WTC11 (cell line): ENCODE results near the gene LRRC8D. TPM values are rescaled to one million over a fixed set of nuclear protein-coding genes. Genes with fewer than 3 reads are reported as not detected.
A peak's percentile ranks its signal among the peaks of the same experiment; 100 is the strongest.

Source experiments
- ATAC-seq: fragments of 200-7000 bp; cut with Tn5 transposase; 2 replicates; pipeline ENCODE4 v1.10.0; 2021; ENCODE audit warnings: mild to moderate bottlenecking, moderate library complexity
- CTCF ChIA-PET: fragments of 300-600 bp; sonication (Branson Sonifier 250); formaldehyde crosslinking; loops from one replicate; lab custom pipeline; 2021; ENCODE audit warnings: antibody characterized with exemption; lab: Charles Lee
- POLR2A ChIA-PET: fragments of 350-600 bp; sonication (Branson Sonifier 250); formaldehyde crosslinking; loops from one replicate; lab custom pipeline; 2021; ENCODE audit warnings: antibody characterized with exemption; lab: Charles Lee
- DNase-seq: peaks from one replicate; pipeline ENCODE4 v3.0.0; 2021; ENCODE audit warnings: low spot score
- H3K27ac Mint-ChIP-seq: 2 replicates; pipeline ENCODE4 v1.8.0; 2021; ENCODE audit warnings: mixed read lengths
- H3K27me3 Mint-ChIP-seq: 2 replicates; pipeline ENCODE4 v1.8.0; 2021; ENCODE audit warnings: low read depth, mild to moderate bottlenecking, moderate library complexity, mixed read lengths
- H3K36me3 Mint-ChIP-seq: 2 replicates; pipeline ENCODE4 v1.8.0; 2021; ENCODE audit warnings: mixed read lengths
- H3K4me1 Mint-ChIP-seq: 2 replicates; pipeline ENCODE4 v1.8.0; 2022; ENCODE audit warnings: mixed read lengths
- H3K4me3 Mint-ChIP-seq: 2 replicates; pipeline ENCODE4 v1.8.0; 2021; ENCODE audit warnings: mild to moderate bottlenecking, moderate library complexity, mixed read lengths
- H3K9me3 Mint-ChIP-seq: 2 replicates; pipeline ENCODE4 v1.8.0; 2021; ENCODE audit warnings: mixed read lengths
- AFF4 ChIP-seq: sonication (generic); formaldehyde crosslinking; IDR thresholded peaks from 2 replicates; pipeline ENCODE4 v1.8.1; 2023; ENCODE audit warnings: mild to moderate bottlenecking, missing genetic modification reagents, borderline replicate concordance
- ATF1 ChIP-seq: sonication (generic); formaldehyde crosslinking; IDR thresholded peaks from 2 replicates; pipeline ENCODE4 v1.8.1; 2023; ENCODE audit warnings: mild to moderate bottlenecking, moderate library complexity, missing genetic modification reagents
- FOXK1 ChIP-seq: sonication (generic); formaldehyde crosslinking; IDR thresholded peaks from 2 replicates; pipeline ENCODE4 v1.8.0; 2022; ENCODE audit warnings: mild to moderate bottlenecking, moderate library complexity, missing genetic modification reagents
- FOXP1 ChIP-seq: sonication (generic); formaldehyde crosslinking; IDR thresholded peaks from 2 replicates; pipeline ENCODE4 v1.8.0; 2022; ENCODE audit warnings: missing genetic modification reagents, mild to moderate bottlenecking, moderate library complexity, borderline replicate concordance
- GABPB1 ChIP-seq: sonication (generic); formaldehyde crosslinking; IDR thresholded peaks from 2 replicates; pipeline ENCODE4 v1.8.1; 2023; ENCODE audit warnings: mild to moderate bottlenecking, missing genetic modification reagents
- HMGXB4 ChIP-seq: sonication (generic); formaldehyde crosslinking; IDR thresholded peaks from 2 replicates; pipeline ENCODE4 v1.8.1; 2023; ENCODE audit warnings: mild to moderate bottlenecking, moderate library complexity, missing genetic modification reagents
- MLX ChIP-seq: sonication (generic); formaldehyde crosslinking; IDR thresholded peaks from 2 replicates; pipeline ENCODE4 v1.8.1; 2023; ENCODE audit warnings: mild to moderate bottlenecking, missing genetic modification reagents, moderate library complexity
- MXD4 ChIP-seq: fragments of 250-450 bp; sonication (Bioruptor Pico); IDR thresholded peaks from 2 replicates; pipeline ENCODE4 v1.8.0; 2021; ENCODE audit warnings: mild to moderate bottlenecking, moderate library complexity, borderline replicate concordance
- NFE2L1 ChIP-seq: sonication (generic); formaldehyde crosslinking; IDR thresholded peaks from 2 replicates; pipeline ENCODE4 v1.8.1; 2023; ENCODE audit warnings: missing genetic modification reagents
- OVOL2 ChIP-seq: fragments of 250-450 bp; sonication (Bioruptor Pico); IDR thresholded peaks from 2 replicates; pipeline ENCODE4 v1.9.0; 2021; ENCODE audit warnings: mild to moderate bottlenecking, borderline replicate concordance
- PRDM15 ChIP-seq: sonication (generic); formaldehyde crosslinking; IDR thresholded peaks from 2 replicates; pipeline ENCODE4 v1.8.0; 2022; ENCODE audit warnings: missing genetic modification reagents
- PREB ChIP-seq: sonication (generic); formaldehyde crosslinking; IDR thresholded peaks from 2 replicates; pipeline ENCODE4 v1.8.1; 2022; ENCODE audit warnings: mild to moderate bottlenecking, missing genetic modification reagents, moderate library complexity, borderline replicate concordance
- SMAD4 ChIP-seq: sonication (generic); formaldehyde crosslinking; IDR thresholded peaks from 2 replicates; pipeline ENCODE4 v1.8.0; 2022; ENCODE audit warnings: mild to moderate bottlenecking, missing genetic modification reagents
- USF2 ChIP-seq: sonication (generic); formaldehyde crosslinking; IDR thresholded peaks from 2 replicates; pipeline ENCODE4 v1.8.1; 2023; ENCODE audit warnings: mild to moderate bottlenecking, missing genetic modification reagents, moderate library complexity
- ZMAT4 ChIP-seq: fragments of 250-450 bp; sonication (Bioruptor Pico); IDR thresholded peaks from 2 replicates; pipeline ENCODE4 v1.9.0; 2021; ENCODE audit warnings: mild to moderate bottlenecking
- ZNF219 ChIP-seq: sonication (generic); formaldehyde crosslinking; IDR thresholded peaks from 2 replicates; pipeline ENCODE4 v1.8.0; 2023; ENCODE audit warnings: missing genetic modification reagents, mild to moderate bottlenecking, borderline replicate concordance
- ZNF317 ChIP-seq: sonication (generic); formaldehyde crosslinking; IDR thresholded peaks from 2 replicates; pipeline ENCODE4 v1.8.1; 2023; ENCODE audit warnings: low read depth, mild to moderate bottlenecking, moderate library complexity, missing genetic modification reagents, borderline replicate concordance
- ZNF671 ChIP-seq: fragments of 250-450 bp; sonication (Bioruptor Pico); IDR thresholded peaks from 2 replicates; pipeline ENCODE4 v1.8.0; 2021; ENCODE audit warnings: mild to moderate bottlenecking
- ZSCAN18 ChIP-seq: fragments of 250-450 bp; sonication (Bioruptor Pico); IDR thresholded peaks from 2 replicates; pipeline ENCODE4 v2.1.2; 2022; ENCODE audit warnings: mild to moderate bottlenecking, moderate library complexity
- total RNA-seq: library from RNA; stranded (reverse); gene quantifications from 3 replicates; pipeline ENCODE4 v1.2.3, GENCODE V29; 2021

Gene LRRC8D
- total RNA-seq, 1 experiment from 2014 or later: 42.6 TPM

GRCh38 chr1:89927478-89927877, 106.6 kb downstream of the LRRC8D start:
- H3K4me1 Mint-ChIP-seq: peaks cover 44% of the 10 kb centered on the region
- DNase-seq (no peak), ATAC-seq (no peak)
- no peaks in the 10 kb centered on the region for H3K27me3 Mint-ChIP-seq
- H3K4me3 Mint-ChIP-seq: no peak overlapping the region
- H3K27ac Mint-ChIP-seq: peak overlapping the region; percentile 54; the same call in 1 of the 2 replicates
- TF ChIP-seq USF2 (CRISPR knock-in tag) (no peak), GABPB1 (CRISPR knock-in tag) (no peak), ZNF317 (CRISPR knock-in tag) (no peak), FOXP1 (CRISPR knock-in tag) (no peak), ATF1 (CRISPR knock-in tag) (no peak)
- TF ChIP-seq, all 79 proteins: peak for 0
- peaks cover 41% of the 10 kb centered on the region for H3K36me3 Mint-ChIP-seq
- H3K9me3 Mint-ChIP-seq: peaks cover 30% of the 10 kb centered on the region
- POLR2A ChIA-PET: no interaction called here
- CTCF ChIA-PET: interaction anchor here (1.2 kb wide), 1 partner anchor 9 kb away, joined by 3 read pairs; no protein-coding TSS in a partner anchor

- DNase-seq (no peak), ATAC-seq (no peak)
- H3K9me3 Mint-ChIP-seq: peaks cover 24% of the 10 kb centered on the region
- no peaks in the 10 kb centered on the region for H3K27me3 Mint-ChIP-seq
- H3K4me3 Mint-ChIP-seq: no peak overlapping the region
- POLR2A ChIA-PET: no interaction called here
- peak overlapping the region; percentile 98 for H3K27ac Mint-ChIP-seq
- CTCF ChIA-PET: no interaction called here
- peaks cover 54% of the 10 kb centered on the region for H3K4me1 Mint-ChIP-seq
- peaks cover 42% of the 10 kb centered on the region for H3K36me3 Mint-ChIP-seq
- TF ChIP-seq OVOL2 (CRISPR knock-in tag) (no peak), NFE2L1 (CRISPR knock-in tag) (no peak), SMAD4 (CRISPR knock-in tag) (no peak), ZMAT4 (CRISPR knock-in tag) (no peak), FOXP1 (CRISPR knock-in tag) (no peak), PREB (no peak), ZSCAN18 (CRISPR knock-in tag) (no peak), ZNF219 (no peak), MLX (no peak), MXD4 (CRISPR knock-in tag) (no peak), USF2 (CRISPR knock-in tag) (no peak), PRDM15 (CRISPR knock-in tag) (no peak), AFF4 (CRISPR knock-in tag) (no peak), ZNF671 (CRISPR knock-in tag) (no peak), FOXK1 (no peak), HMGXB4 (CRISPR knock-in tag) (no peak)
These were observed 107.7 kb downstream of the LRRC8D start for GRCh38 chr1:89928506-89928905.
